Fibroblast of skin of scalp (primary cell): ENCODE results near the gene DST.

Experiments used
- DNase-seq: peaks from one replicate; pipeline ENCODE4 v3.0.0-alpha.2; 2013

The DST gene

DNA sequence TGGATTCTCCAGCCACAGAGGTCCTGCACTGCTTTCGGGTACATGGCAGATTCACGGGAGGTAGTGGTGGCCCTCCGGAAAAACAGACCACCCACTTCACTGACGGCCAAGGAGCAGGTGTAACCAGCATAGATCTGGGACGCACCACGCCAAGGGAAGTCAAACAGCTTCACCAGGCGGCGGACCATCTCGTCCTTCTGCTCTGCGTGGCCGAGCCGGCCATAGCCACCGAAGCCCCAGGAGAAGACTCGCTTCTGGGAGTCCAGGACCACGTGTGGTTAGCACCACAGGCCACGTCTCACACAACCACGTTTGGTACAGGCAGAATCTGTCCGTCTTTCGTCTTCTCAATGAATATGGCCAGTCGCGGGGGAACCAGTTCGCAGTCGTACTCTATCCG is 210.5 kb downstream of the DST start:
- no peak for DNase-seq

- no peak for DNase-seq
Measured at GRCh38 chr6:56430629-56431600, 211.8 kb downstream of the DST start.

- DNase-seq = no peak
Measured at GRCh38 chr6:56424542-56425083, 218.1 kb downstream of the DST start.

DNA sequence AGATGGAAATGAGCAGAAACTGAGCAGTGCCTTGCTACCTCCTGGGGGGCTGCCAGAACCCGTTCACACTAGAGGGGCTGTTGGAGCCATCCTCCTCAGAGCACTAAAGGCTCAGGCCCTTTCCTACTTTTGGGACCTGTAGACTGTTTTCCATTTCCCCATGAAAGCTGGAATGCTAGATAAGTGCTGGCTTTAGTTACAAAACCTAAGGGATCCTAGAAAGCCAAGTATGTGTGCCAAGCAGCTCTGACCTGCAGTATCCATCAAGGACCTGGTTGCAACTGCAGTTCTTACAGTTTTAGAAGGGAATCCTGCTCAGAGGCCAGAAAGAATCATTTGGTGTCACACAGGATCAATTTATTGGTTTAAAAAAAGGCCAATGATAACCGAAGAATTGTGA is 218.6 kb downstream of the DST start:
- DNase-seq = no peak

- DNase-seq = no peak
Measured at GRCh38 chr6:56420296-56420695, 222.4 kb downstream of the DST start.

GRCh38 chr6:56419191-56419590 is 223.5 kb downstream of the DST start:
- DNase-seq = no peak

- DNase-seq = no peak
Measured at GRCh38 chr6:56417823-56418222, 224.9 kb downstream of the DST start.

- peak; percentile 87 for DNase-seq
Measured at GRCh38 chr6:56416247-56416646, 226.4 kb downstream of the DST start.

DNA sequence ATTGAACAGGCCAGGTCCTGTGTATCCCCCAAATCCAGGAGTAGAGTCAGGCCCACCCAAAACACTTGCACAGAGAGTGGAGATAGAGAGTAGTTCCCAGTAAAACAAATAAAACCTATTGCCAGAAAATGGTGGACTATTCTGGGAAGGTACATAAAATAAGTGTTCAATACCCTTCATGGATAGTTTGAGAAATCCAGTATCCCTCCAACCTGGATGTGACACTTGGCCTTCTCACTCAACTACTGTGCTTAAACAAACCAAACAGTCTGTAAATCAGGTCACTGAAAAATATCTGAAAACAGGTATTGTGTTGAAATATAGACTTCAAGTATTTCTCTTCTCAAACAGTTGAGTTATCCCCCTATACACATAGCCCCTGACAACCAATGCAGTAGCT is 233.7 kb downstream of the DST start:
- DNase-seq = no peak
